Heart left ventricle (tissue), 13 donors: ENCODE results near the gene LPO.

ENCODE experiments used
- POLR2A ChIP-seq, 2 donors: fragments of 450-650 bp; IDR thresholded peaks; one replicate each; pipeline ENCODE4 v1.6.1; 2017; ENCODE audit warnings: antibody characterized with exemption in 2 of 2, mild to moderate bottlenecking in 2 of 2, moderate library complexity in 2 of 2
- TF ChIP-seq, protein P1 (sequence below), 12 donors: fragments of 200-600 bp; sonication (generic) in 4 of 12; IDR thresholded peaks; one replicate each; pipeline versions ENCODE4 v1.5.0 to v1.8.0; 2018 to 2022; ENCODE audit warnings: antibody characterized with exemption in 12 of 12, mild to moderate bottlenecking in 5 of 12
- donor health status: ischemic (EF 13 %, LVEDD 7.1; RV severe dilation, severe dysfunction).
- donor health status: DM: no; HTN: yes; CAD: no.
- donor health status: DM: no; HTN: no; CAD: no.
- donor health status: ischemic (EF 25% LVEDD 6.9; RV normal size, moderate dysfunction).
- donor health status: ischemic (EF 25% LVEDD 5.7; RV mildly dilated, moderate dysfunction).
- donor health status: ischemic (EF 35%, LVEDD 5.7; RV mildly dilated, moderate dysfunction).
- donor health status: nonischemic (EF 11% LVEDD 7.7; RV severe dilation, severe dysfunction).
- donor health status: DM: yes; HTN: yes; CAD: no.
- donor health status: PGD.
- donor health status: ischemic (EF 29% LVEDD 5.4; RV normal size, mild dysfunction).
- donor health status: nonischemic (EF 23%, LVEDD 6.1; RV moderate dilation, normal function).

DNA sequence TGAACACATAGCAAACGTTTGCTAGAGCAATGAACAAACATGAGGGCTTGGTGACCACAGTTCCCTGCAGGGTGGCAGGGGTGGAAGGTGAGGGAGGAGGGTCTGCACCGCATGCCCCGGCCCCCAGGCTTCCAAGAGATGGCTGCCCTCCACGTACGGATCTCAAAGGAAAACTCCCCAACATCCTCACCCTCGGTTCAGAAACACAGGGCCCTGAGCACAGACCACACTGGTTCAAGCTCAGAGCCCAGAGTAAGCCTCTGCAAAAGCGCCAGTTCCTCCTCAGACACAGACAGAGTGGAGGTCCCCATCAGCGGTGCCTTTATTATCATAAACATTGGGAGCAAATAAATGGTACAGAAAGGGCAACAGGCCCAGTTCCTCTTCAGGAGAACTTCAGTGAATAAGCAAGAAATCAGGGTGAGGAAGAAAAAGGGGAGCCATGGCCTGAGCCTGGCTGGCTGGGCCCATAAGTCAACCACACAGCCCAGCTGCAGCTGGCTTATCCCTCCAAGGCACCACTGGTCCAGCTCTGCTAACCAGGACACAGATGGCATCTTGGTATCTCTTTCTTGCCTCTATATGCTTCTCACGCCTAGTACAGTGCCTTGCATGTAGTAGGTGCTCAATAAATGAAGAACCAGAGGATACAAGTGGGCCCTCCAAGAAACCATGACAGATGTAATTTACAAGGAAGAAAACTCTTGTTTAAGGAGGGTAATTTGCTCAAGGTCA lies 31.3 kb downstream of the LPO start:
- TF ChIP-seq, protein P1, sequence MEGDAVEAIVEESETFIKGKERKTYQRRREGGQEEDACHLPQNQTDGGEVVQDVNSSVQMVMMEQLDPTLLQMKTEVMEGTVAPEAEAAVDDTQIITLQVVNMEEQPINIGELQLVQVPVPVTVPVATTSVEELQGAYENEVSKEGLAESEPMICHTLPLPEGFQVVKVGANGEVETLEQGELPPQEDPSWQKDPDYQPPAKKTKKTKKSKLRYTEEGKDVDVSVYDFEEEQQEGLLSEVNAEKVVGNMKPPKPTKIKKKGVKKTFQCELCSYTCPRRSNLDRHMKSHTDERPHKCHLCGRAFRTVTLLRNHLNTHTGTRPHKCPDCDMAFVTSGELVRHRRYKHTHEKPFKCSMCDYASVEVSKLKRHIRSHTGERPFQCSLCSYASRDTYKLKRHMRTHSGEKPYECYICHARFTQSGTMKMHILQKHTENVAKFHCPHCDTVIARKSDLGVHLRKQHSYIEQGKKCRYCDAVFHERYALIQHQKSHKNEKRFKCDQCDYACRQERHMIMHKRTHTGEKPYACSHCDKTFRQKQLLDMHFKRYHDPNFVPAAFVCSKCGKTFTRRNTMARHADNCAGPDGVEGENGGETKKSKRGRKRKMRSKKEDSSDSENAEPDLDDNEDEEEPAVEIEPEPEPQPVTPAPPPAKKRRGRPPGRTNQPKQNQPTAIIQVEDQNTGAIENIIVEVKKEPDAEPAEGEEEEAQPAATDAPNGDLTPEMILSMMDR (IDR thresholded peaks at IDR 0.05): no peak
- TF ChIP-seq POLR2A (IDR thresholded peaks at IDR 0.05): no peak
